ENCODE data around the gene PCDHA11.
A peak's percentile ranks its signal among the peaks of the same experiment; 100 is the strongest.
"Not testable (repeated sequence)": the region's sequence is repeated elsewhere in the genome, so short reads cannot be mapped to it uniquely, and the experiment has no call there.

Gene PCDHA11

GRCh38 chr5:140834439-140835008, 34.2 kb upstream of the PCDHA11 start:
- H3K36me3 ChIP-seq (ENCODE audit: control insufficient read depth, insufficient read depth, low read length, severe bottlenecking), result not testable (repeated sequence)
- H3K4me3 ChIP-seq (ENCODE audit: low read length), result peak overlapping the region; percentile 71

GRCh38 chr5:140835622-140836510, 32.9 kb upstream of the PCDHA11 start:
- Histone ChIP-seq H3K27me3 (replicated peaks; ENCODE audit: control insufficient read depth, insufficient read depth, low read length) (no peaks in the 10 kb centered on the region), H3K4me1 (ENCODE audit: control insufficient read depth, insufficient read depth, low read length) (no peaks in the 10 kb centered on the region), H3K36me3 (ENCODE audit: control insufficient read depth, insufficient read depth, low read length, severe bottlenecking) (no peaks in the 10 kb centered on the region), H3K9me3 (ENCODE audit: control insufficient read depth, low read length) (peaks cover 6% of the 10 kb centered on the region), H3K9ac (ENCODE audit: low read length) (no peak overlapping the region), H3K4me3 (ENCODE audit: low read length) (no peak overlapping the region)
- no peak for DNase-seq (ENCODE audit: low read depth)

More at GRCh38 chr5:140834439-140835008, 34.2 kb upstream of the PCDHA11 start:
- not testable (repeated sequence) for H3K4me1 ChIP-seq (ENCODE audit: control insufficient read depth, insufficient read depth, low read length); H3K27me3 ChIP-seq (replicated peaks; ENCODE audit: control insufficient read depth, insufficient read depth, low read length); H3K9ac ChIP-seq (ENCODE audit: low read length); H3K9me3 ChIP-seq (ENCODE audit: control insufficient read depth, low read length); DNase-seq (ENCODE audit: low read depth)

- H3K4me1 ChIP-seq (ENCODE audit: control insufficient read depth, insufficient read depth, low read length), result no peaks in the 10 kb centered on the region
- no peak within 1 kb of the TSS for H3K9ac ChIP-seq (ENCODE audit: low read length)
- H3K27me3 ChIP-seq (replicated peaks; ENCODE audit: control insufficient read depth, insufficient read depth, low read length), result no peaks in the 10 kb centered on the region
- H3K9me3 ChIP-seq (ENCODE audit: control insufficient read depth, low read length), result peaks cover 4% of the 10 kb centered on the region
- DNase-seq (ENCODE audit: low read depth), result peak; percentile 4
- H3K4me3 ChIP-seq (ENCODE audit: low read length), result no peak within 1 kb of the TSS
- H3K36me3 ChIP-seq (ENCODE audit: control insufficient read depth, insufficient read depth, low read length, severe bottlenecking), result no peaks in the 10 kb centered on the region
Measured at GRCh38 chr5:140840978-140841962, 27.5 kb upstream of the PCDHA11 start, which contains the start of gene PCDHA8. Gene PCDHA8 (plus strand): TSS chr5:140841187. CDS start chr5:140841322, 135 bp downstream.

- Histone ChIP-seq H3K4me3 (ENCODE audit: low read length) (no peak overlapping the region), H3K27me3 (replicated peaks; ENCODE audit: control insufficient read depth, insufficient read depth, low read length) (no peaks in the 10 kb centered on the region), H3K9ac (ENCODE audit: low read length) (no peak overlapping the region), H3K36me3 (ENCODE audit: control insufficient read depth, insufficient read depth, low read length, severe bottlenecking) (no peaks in the 10 kb centered on the region), H3K9me3 (ENCODE audit: control insufficient read depth, low read length) (peaks cover 6% of the 10 kb centered on the region), H3K4me1 (ENCODE audit: control insufficient read depth, insufficient read depth, low read length) (no peaks in the 10 kb centered on the region)
- DNase-seq (ENCODE audit: low read depth), result no peak
Measured at GRCh38 chr5:140842798-140843733, 25.7 kb upstream of the PCDHA11 start.

- H3K4me3 ChIP-seq (ENCODE audit: low read length); H3K9ac ChIP-seq (ENCODE audit: low read length); H3K4me1 ChIP-seq (ENCODE audit: control insufficient read depth, insufficient read depth, low read length); H3K9me3 ChIP-seq (ENCODE audit: control insufficient read depth, low read length); H3K36me3 ChIP-seq (ENCODE audit: control insufficient read depth, insufficient read depth, low read length, severe bottlenecking); H3K27me3 ChIP-seq (replicated peaks; ENCODE audit: control insufficient read depth, insufficient read depth, low read length); DNase-seq (ENCODE audit: low read depth): not testable (repeated sequence)
Measured at GRCh38 chr5:140848139-140849102, 20.3 kb upstream of the PCDHA11 start, which contains the start of gene PCDHA9. Gene PCDHA9 (plus strand): TSS chr5:140848382. CDS start chr5:140848496, 114 bp downstream.

GRCh38 chr5:140849831-140850634, 18.7 kb upstream of the PCDHA11 start:
- H3K4me3 ChIP-seq (ENCODE audit: low read length); H3K36me3 ChIP-seq (ENCODE audit: control insufficient read depth, insufficient read depth, low read length, severe bottlenecking); H3K4me1 ChIP-seq (ENCODE audit: control insufficient read depth, insufficient read depth, low read length); H3K27me3 ChIP-seq (replicated peaks; ENCODE audit: control insufficient read depth, insufficient read depth, low read length); H3K9me3 ChIP-seq (ENCODE audit: control insufficient read depth, low read length); DNase-seq (ENCODE audit: low read depth); H3K9ac ChIP-seq (ENCODE audit: low read length): not testable (repeated sequence)

GRCh38 chr5:140855772-140856674, 12.7 kb upstream of the PCDHA11 start, which contains the start of gene PCDHA10:
Gene PCDHA10 (plus strand): TSS chr5:140855897. CDS start chr5:140856049, 152 bp downstream.
- no peaks in the 10 kb centered on the region for H3K4me1 ChIP-seq (ENCODE audit: control insufficient read depth, insufficient read depth, low read length)
- no peaks in the 10 kb centered on the region for H3K36me3 ChIP-seq (ENCODE audit: control insufficient read depth, insufficient read depth, low read length, severe bottlenecking)
- H3K9ac ChIP-seq (ENCODE audit: low read length), result no peak within 1 kb of the TSS
- no peak within 1 kb of the TSS for H3K4me3 ChIP-seq (ENCODE audit: low read length)
- DNase-seq (ENCODE audit: low read depth), result no peak
- peaks cover 3% of the 10 kb centered on the region for H3K9me3 ChIP-seq (ENCODE audit: control insufficient read depth, low read length)
- no peaks in the 10 kb centered on the region for H3K27me3 ChIP-seq (replicated peaks; ENCODE audit: control insufficient read depth, insufficient read depth, low read length)

GRCh38 chr5:140857177-140857986, 11.4 kb upstream of the PCDHA11 start:
- DNase-seq (ENCODE audit: low read depth), result no peak
- H3K4me1 ChIP-seq (ENCODE audit: control insufficient read depth, insufficient read depth, low read length), result no peaks in the 10 kb centered on the region
- no peaks in the 10 kb centered on the region for H3K36me3 ChIP-seq (ENCODE audit: control insufficient read depth, insufficient read depth, low read length, severe bottlenecking)
- H3K4me3 ChIP-seq (ENCODE audit: low read length), result no peak overlapping the region
- H3K27me3 ChIP-seq (replicated peaks; ENCODE audit: control insufficient read depth, insufficient read depth, low read length), result no peaks in the 10 kb centered on the region
- H3K9ac ChIP-seq (ENCODE audit: low read length), result no peak overlapping the region
- H3K9me3 ChIP-seq (ENCODE audit: control insufficient read depth, low read length), result peaks cover 15% of the 10 kb centered on the region

Measured in adipocyte (in vitro differentiated cells).